Measurements from ENCODE around the gene GADL1. TPM values are rescaled to one million over a fixed set of nuclear protein-coding genes. Genes with fewer than 3 reads are reported as not detected.
A peak's percentile ranks its signal among the peaks of the same experiment; 100 is the strongest.

Gene GADL1
- total RNA-seq, 4 donors from 2014 or later, result 0.13 to 0.55 (median 0.42) TPM

DNA sequence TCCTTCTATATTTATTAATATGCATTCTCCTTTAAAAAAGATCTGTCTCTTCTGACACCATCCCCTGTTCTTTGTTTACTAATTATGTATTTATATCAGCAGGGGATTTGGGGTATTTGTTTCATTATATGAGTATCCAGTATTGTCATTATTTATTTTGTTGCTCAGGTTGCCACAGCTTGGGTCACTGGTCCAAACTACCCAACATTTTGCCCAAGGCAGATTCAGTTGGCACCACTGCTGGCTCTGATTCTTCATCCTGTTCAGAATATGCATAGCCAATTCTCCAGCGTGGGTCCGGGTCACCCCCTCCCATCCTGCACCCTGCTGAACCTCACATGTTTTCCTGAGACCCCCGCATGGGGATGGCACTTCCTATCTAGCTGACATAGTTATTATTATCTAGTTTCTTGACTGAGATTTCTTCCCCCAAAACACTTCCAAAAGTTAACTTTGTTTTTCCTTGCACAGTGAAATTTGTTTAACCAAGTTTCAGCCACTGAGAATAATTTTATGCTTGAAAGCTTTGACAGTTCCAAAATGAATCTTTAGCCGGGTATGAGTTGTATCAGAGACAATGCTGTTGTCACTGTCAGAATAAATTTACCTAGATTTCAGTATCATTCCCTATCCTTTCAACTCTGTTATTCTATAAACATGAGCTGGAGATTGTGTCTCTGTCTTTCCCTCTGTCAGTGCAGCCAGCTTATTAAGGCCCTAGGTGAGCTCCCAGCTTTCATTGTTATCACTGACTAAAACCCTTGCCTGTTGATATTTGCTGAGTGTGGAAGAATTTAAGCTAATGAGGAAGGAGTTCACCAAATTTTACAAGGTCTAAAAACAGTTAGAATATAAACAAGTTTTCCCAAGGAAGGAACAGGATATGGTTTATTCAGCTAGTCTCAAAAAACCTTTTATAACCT is 217.8 kb downstream of the GADL1 start:
- intact Hi-C loops (cut with DNase I; ENCODE audit: low total_unique reads) (no loop called here), in situ Hi-C loops (cut with MboI; ENCODE audit: low sequenced_read_pairs in 4 of 4) (loop anchor here in 2 of 4 donors (25.0 kb wide), 2 partner anchors 164 to 639 kb away; no protein-coding TSS in a partner anchor)
- peaks cover 0 to 16% of the 10 kb centered on the region in 2 donors for H3K4me1 ChIP-seq
- no peak for DNase-seq
- peak overlapping the region in 1 of 4 donors; percentile 2 for H3K27ac ChIP-seq
- TF ChIP-seq POLR2A (IDR thresholded peaks at IDR 0.05), result no peak
- TF ChIP-seq, protein P1, sequence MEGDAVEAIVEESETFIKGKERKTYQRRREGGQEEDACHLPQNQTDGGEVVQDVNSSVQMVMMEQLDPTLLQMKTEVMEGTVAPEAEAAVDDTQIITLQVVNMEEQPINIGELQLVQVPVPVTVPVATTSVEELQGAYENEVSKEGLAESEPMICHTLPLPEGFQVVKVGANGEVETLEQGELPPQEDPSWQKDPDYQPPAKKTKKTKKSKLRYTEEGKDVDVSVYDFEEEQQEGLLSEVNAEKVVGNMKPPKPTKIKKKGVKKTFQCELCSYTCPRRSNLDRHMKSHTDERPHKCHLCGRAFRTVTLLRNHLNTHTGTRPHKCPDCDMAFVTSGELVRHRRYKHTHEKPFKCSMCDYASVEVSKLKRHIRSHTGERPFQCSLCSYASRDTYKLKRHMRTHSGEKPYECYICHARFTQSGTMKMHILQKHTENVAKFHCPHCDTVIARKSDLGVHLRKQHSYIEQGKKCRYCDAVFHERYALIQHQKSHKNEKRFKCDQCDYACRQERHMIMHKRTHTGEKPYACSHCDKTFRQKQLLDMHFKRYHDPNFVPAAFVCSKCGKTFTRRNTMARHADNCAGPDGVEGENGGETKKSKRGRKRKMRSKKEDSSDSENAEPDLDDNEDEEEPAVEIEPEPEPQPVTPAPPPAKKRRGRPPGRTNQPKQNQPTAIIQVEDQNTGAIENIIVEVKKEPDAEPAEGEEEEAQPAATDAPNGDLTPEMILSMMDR (IDR thresholded peaks at IDR 0.05 in 4 of 5, conservative IDR thresholded peaks at IDR 0.05 in 1 of 5), result no peak
- peaks cover 0 to 30% of the 10 kb centered on the region in 2 donors for H3K36me3 ChIP-seq
- ATAC-seq, result no peak
- no peaks in the 10 kb centered on the region for H3K27me3 ChIP-seq
- H3K4me3 ChIP-seq, result no peak overlapping the region
- H3K9me3 ChIP-seq, result no peaks in the 10 kb centered on the region

Data from gastrocnemius medialis (tissue), 4 donors.